CD4-positive, alpha-beta T cell treated with Interleukin-6 for 4 hours (primary cell): ENCODE results near the gene CABS1.

Experiments
- DNase-seq: peaks from one replicate; pipeline ENCODE4 v3.0.0-alpha.2; 2020; ENCODE audit warnings: mixed read lengths

The CABS1 gene

GRCh38 chr4:70334681-70335080 lies at the start of gene CABS1:
Gene CABS1, plus strand, starts transcription at chr4:70334981. Its CDS starts 59 bp downstream, at chr4:70335040.
- no peak for DNase-seq

- no peak for DNase-seq
Measured at GRCh38 chr4:70288651-70289050, 46.1 kb upstream of the CABS1 start.

GRCh38 chr4:70291341-70291740 lies 43.4 kb upstream of the CABS1 start:
- no peak for DNase-seq

GRCh38 chr4:70297576-70297975 lies 37.2 kb upstream of the CABS1 start:
- DNase-seq = no peak

GRCh38 chr4:70298051-70298450 lies 36.7 kb upstream of the CABS1 start:
- DNase-seq = no peak

- no peak for DNase-seq
Measured at GRCh38 chr4:70299643-70300042, 35.1 kb upstream of the CABS1 start.

- no peak for DNase-seq
Measured at GRCh38 chr4:70300215-70300614, 34.6 kb upstream of the CABS1 start.

- no peak for DNase-seq
Measured at GRCh38 chr4:70303090-70303489, 31.7 kb upstream of the CABS1 start.

- no peak for DNase-seq
Measured at GRCh38 chr4:70305601-70306000, 29.2 kb upstream of the CABS1 start.

GRCh38 chr4:70306076-70306475 lies 28.7 kb upstream of the CABS1 start:
- no peak for DNase-seq

- no peak for DNase-seq
Measured at GRCh38 chr4:70313736-70314135, 21.0 kb upstream of the CABS1 start.

GRCh38 chr4:70315928-70316327 lies 18.9 kb upstream of the CABS1 start:
- DNase-seq = no peak

- DNase-seq = no peak
Measured at GRCh38 chr4:70326052-70326451, 8.7 kb upstream of the CABS1 start.

GRCh38 chr4:70336043-70336442 lies 1.3 kb downstream of the CABS1 start:
- DNase-seq = no peak

GRCh38 chr4:70337886-70338420 lies 3.2 kb downstream of the CABS1 start:
- DNase-seq = no peak

GRCh38 chr4:70356185-70356584 lies 21.4 kb downstream of the CABS1 start:
- no peak for DNase-seq

GRCh38 chr4:70359115-70359661 lies 24.4 kb downstream of the CABS1 start:
- DNase-seq = no peak

- DNase-seq = no peak
Measured at GRCh38 chr4:70360460-70360859, 25.7 kb downstream of the CABS1 start, which contains the start of gene SMR3A. Gene SMR3A, plus strand, starts transcription at chr4:70360760. Its CDS starts 1,356 bp downstream, at chr4:70362116.

GRCh38 chr4:70364002-70364401 lies 29.2 kb downstream of the CABS1 start:
- no peak for DNase-seq

- no peak for DNase-seq
Measured at GRCh38 chr4:70365479-70365878, 30.7 kb downstream of the CABS1 start.

GRCh38 chr4:70367813-70368212 lies 33.0 kb downstream of the CABS1 start:
- no peak for DNase-seq

- no peak for DNase-seq
Measured at GRCh38 chr4:70371987-70372386, 37.2 kb downstream of the CABS1 start.

- DNase-seq = no peak
Measured at GRCh38 chr4:70372760-70373159, 38.0 kb downstream of the CABS1 start.

- no peak for DNase-seq
Measured at GRCh38 chr4:70380578-70380977, 45.8 kb downstream of the CABS1 start.

GRCh38 chr4:70382691-70383181 lies 48.0 kb downstream of the CABS1 start, which contains the start of gene SMR3B:
Gene SMR3B, plus strand, starts transcription at chr4:70383131. Its CDS starts 1,380 bp downstream, at chr4:70384511.
- no peak for DNase-seq
